Measurements from ENCODE around the gene TFB1M.

DNA sequence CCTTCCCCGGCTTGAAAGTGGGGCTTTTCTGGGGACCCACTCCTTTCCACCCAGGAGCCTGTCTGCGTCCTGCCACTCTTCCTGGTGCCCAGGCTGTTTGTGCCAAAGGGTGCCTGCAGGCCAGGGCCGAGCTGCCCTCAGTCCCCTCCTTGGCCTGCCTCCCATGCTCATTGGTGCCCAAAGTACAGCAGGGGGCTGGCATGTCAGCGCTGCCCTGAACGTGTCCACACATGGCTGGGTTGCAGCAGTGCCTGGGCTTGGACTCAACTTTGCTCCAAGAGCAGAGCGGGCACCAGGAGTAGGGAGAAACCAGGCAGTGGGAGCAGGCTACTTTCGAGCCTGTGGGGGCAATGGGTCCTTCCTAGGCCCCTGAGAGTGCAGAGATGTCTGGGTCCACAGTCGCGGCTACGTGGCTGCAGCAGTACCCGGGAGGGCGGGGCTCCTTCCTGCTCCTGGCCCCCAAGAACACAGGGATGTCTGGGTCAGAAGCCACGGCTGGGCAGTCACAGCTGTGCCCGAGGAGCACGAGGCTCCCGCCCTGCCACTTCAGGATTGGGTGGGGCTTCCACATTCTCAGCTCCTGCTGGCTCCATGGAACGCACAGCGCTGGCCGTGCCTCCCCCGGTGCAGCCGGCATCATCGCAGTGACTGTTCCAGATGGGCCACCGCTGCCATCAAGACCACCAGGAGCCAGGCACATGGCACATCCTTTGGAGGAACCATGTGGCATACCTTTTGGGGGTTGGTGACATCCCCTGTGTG is 100.5 kb downstream of the TFB1M start:
- no peak for TF ChIP-seq EP300 (IDR thresholded peaks at IDR 0.05)
- TF ChIP-seq ESRRA (IDR thresholded peaks at IDR 0.05; ENCODE audit: borderline replicate concordance, low read length): no peak
- TF ChIP-seq MAFK (IDR thresholded peaks at IDR 0.05; ENCODE audit: partially characterized antibody): no peak
- TF ChIP-seq POLR2A (IDR thresholded peaks at IDR 0.05; ENCODE audit: low read length): no peak
- TF ChIP-seq RCOR1 (IDR thresholded peaks at IDR 0.05; ENCODE audit: low read depth, low read length): no peak
- TF ChIP-seq, protein P1, sequence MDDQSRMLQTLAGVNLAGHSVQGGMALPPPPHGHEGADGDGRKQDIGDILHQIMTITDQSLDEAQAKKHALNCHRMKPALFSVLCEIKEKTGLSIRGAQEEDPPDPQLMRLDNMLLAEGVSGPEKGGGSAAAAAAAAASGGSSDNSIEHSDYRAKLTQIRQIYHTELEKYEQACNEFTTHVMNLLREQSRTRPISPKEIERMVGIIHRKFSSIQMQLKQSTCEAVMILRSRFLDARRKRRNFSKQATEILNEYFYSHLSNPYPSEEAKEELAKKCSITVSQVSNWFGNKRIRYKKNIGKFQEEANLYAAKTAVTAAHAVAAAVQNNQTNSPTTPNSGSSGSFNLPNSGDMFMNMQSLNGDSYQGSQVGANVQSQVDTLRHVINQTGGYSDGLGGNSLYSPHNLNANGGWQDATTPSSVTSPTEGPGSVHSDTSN (IDR thresholded peaks at IDR 0.05): no peak
- no peak for TF ChIP-seq MYC (IDR thresholded peaks at IDR 0.05; ENCODE audit: borderline replicate concordance, low read length)

Data from A549 (cell line).